ENCODE measurements around the gene KRT34.

DNA sequence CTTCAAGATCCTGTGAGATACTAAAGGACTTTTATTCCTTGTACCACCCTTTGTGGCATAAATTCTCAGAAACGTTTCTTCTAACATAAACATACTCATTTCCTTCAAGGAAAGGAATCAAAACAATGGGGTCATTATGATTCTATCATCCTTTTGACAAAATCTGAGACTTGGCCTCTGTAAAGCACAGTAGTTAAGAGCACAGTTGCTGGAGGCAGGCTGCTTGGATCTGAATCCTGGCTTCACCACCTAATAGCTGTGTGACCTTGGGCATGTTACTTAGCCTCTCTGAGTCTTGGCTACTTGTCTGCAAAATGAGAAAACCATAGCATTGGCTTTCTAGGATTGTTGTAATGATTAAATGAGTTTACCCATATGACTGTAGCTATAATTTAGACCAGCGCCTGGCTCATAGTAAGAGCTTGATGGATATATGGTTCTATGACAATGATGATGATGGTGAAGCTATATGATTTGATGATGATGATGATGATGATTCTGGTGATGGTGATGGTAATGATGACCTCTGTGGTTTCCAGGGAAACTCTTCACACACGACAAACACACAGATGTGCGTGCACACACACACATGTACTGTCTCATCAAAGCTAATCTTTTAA, 21.4 kb upstream of the KRT34 start:
- TF ChIP-seq POLR2A (IDR thresholded peaks at IDR 0.05; ENCODE audit: low read length) (no peak), GATA1 (IDR thresholded peaks at IDR 0.05; ENCODE audit: low read depth, low read length) (no peak)
